ENCODE results near the gene SPTBN1.

DNA sequence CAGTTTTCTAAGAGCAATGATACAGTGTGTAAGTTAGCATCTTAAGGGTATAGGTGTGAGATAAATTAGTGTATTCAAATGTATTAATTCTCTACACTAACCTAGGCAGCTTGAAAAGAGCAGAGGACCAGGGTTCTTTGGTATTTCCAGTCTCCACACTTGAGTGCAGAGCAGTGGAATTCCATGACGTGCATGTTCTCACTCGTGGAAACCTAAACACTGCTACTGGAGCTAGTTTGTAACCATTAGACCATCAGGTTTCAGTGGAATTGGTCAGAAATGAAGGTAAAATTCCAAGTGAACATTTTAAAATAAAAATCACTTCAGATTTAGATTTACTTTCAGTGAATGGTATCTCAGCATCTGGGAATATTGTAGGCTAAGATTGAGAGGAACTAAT lies 9.0 kb downstream of the SPTBN1 start:
- TF ChIP-seq EZH2 (IDR thresholded peaks at IDR 0.05; ENCODE audit: insufficient read depth, poor library complexity, severe bottlenecking), result no peak
- no peak for TF ChIP-seq EZH2phosphoT487 (IDR thresholded peaks at IDR 0.05; ENCODE audit: insufficient read depth, low read depth)

All from GM23248 (cell line).